Diencephalon (tissue), 1 donor: Measurements from ENCODE around the gene TNFSF18. TPM values are rescaled to one million over a fixed set of nuclear protein-coding genes. Genes with fewer than 3 reads are reported as not detected.

Source experiments
- total RNA-seq: library from RNA; depleted of rRNA; stranded (reverse); fragments of >200 nt; gene quantifications from one replicate; pipeline ENCODE4 v1.2.3, GENCODE V29; 2014

The TNFSF18 gene, protein sequence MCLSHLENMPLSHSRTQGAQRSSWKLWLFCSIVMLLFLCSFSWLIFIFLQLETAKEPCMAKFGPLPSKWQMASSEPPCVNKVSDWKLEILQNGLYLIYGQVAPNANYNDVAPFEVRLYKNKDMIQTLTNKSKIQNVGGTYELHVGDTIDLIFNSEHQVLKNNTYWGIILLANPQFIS
- total RNA-seq, result 1.8 TPM

GRCh38 chr1:173050865-173051264, at the start of gene TNFSF18:
Gene TNFSF18, minus strand, starts transcription at chr1:173050941. Its CDS starts 45 bp downstream, at chr1:173050896.

Other genes with a start within 250 kb of the TNFSF18 start
- 1.2 TPM for gene TNFSF4, start 156.4 kb upstream of the TNFSF18 start, total RNA-seq